A549 (cell line): ENCODE measurements around the gene RET. TPM values are rescaled to one million over a fixed set of nuclear protein-coding genes. Genes with fewer than 3 reads are reported as not detected.

Experiments
- ATAC-seq, 2 experiments: fragments of 200-7000 bp in 1 of 2; fragments of >200 bp in 1 of 2; cut with Nextera tagmentation in 1 of 2; cut with Tn5 transposase in 1 of 2; 3 replicates each; pipeline versions ENCODE4 v1.8.0 to v1.9.1; 2018 to 2020; ENCODE audit warnings: mild to moderate bottlenecking in 1 of 2, moderate library complexity in 1 of 2
- CTCF ChIA-PET: fragments of 300-600 bp; sonication (Branson Sonifier 250); formaldehyde crosslinking; extraction: SDS; loops from one replicate; lab custom pipeline; 2021; ENCODE audit warnings: antibody characterized with exemption, inconsistent platforms; lab: Yijun Ruan, JAX
- POLR2A ChIA-PET: fragments of 350-600 bp; formaldehyde crosslinking; extraction: SDS; loops from one replicate; lab custom pipeline; 2021; ENCODE audit warnings: antibody characterized with exemption, inconsistent platforms; lab: Yijun Ruan, JAX
- DNase-seq, 2 experiments: peaks; one replicate each; pipeline versions ENCODE4 v3.0.0 to v3.0.0-alpha.2; 2011 to 2016; ENCODE audit warnings: low read depth in 1 of 2, low spot score in 1 of 2
- FAIRE-seq: peaks from 2 replicates; lab custom pipeline; 2011; peaks lifted over from hg19 to GRCh38; lab: Jason Lieb, UNC
- H3K27ac ChIP-seq, 2 experiments: fragments of >200 bp; sonication (Bioruptor Twin); formaldehyde crosslinking; 3 replicates each; pipeline ENCODE4 v1.5.1; 2016 to 2017
- H3K4me1 ChIP-seq: fragments of >200 bp; sonication (Bioruptor Twin); formaldehyde crosslinking; 3 replicates; pipeline ENCODE4 v1.6.1; 2016
- H3K4me2 ChIP-seq: fragments of >200 bp; sonication (Bioruptor Twin); formaldehyde crosslinking; 3 replicates; pipeline ENCODE4 v1.6.1; 2016
- H3K4me3 ChIP-seq: fragments of >200 bp; sonication (Bioruptor Twin); formaldehyde crosslinking; 3 replicates; pipeline ENCODE4 v1.5.1; 2016
- H3K9me3 ChIP-seq: fragments of >200 bp; sonication (Bioruptor Twin); formaldehyde crosslinking; 3 replicates; pipeline ENCODE4 v1.6.1; 2016
- CEBPB ChIP-seq, 2 experiments: fragments of >200 bp in 1 of 2; sonication (Bioruptor Twin) in 1 of 2; formaldehyde crosslinking in 1 of 2; IDR thresholded peaks; 2 replicates each; pipeline ENCODE4 v1.6.1; 2012 to 2016
- CHD4 ChIP-seq: fragments of 200-600 bp; sonication (generic); IDR thresholded peaks from 2 replicates; pipeline ENCODE4 v1.6.1; 2016; ENCODE audit warnings: antibody characterized with exemption, mild to moderate bottlenecking, borderline replicate concordance
- EHF ChIP-seq: fragments of 250-450 bp; sonication (Bioruptor Pico); IDR thresholded peaks from 2 replicates; pipeline ENCODE4 v1.5.0; 2020; ENCODE audit warnings: mild to moderate bottlenecking
- EHMT2 ChIP-seq: fragments of 200-600 bp; sonication (generic); IDR thresholded peaks from 2 replicates; pipeline ENCODE4 v1.6.1; 2016; ENCODE audit warnings: antibody characterized with exemption, low read depth, mild to moderate bottlenecking, moderate library complexity
- EP300 ChIP-seq, 2 experiments: fragments of >200 bp; sonication (Bioruptor Twin); formaldehyde crosslinking; IDR thresholded peaks; 2 replicates in 1 of 2; 3 replicates in 1 of 2; pipeline ENCODE4 v1.6.1; 2016 to 2017
- ESRRA ChIP-seq: fragments of 150-350 bp; IDR thresholded peaks from 2 replicates; pipeline ENCODE4 v1.6.1; 2014; ENCODE audit warnings: mild to moderate bottlenecking, low read length, borderline replicate concordance
- GATA3 ChIP-seq: IDR thresholded peaks from 2 replicates; pipeline ENCODE4 v1.6.1; 2012; ENCODE audit warnings: borderline replicate concordance
- HDAC2 ChIP-seq: fragments of 200-600 bp; sonication (generic); IDR thresholded peaks from 2 replicates; pipeline ENCODE4 v1.6.1; 2016
- HEYL ChIP-seq: fragments of 250-450 bp; sonication (Bioruptor Pico); IDR thresholded peaks from 2 replicates; pipeline ENCODE4 v1.8.0; 2021; ENCODE audit warnings: mild to moderate bottlenecking, moderate library complexity
- KDM1A ChIP-seq: fragments of 200-600 bp; sonication (generic); IDR thresholded peaks from 2 replicates; pipeline ENCODE4 v1.6.1; 2016; ENCODE audit warnings: low read depth, mild to moderate bottlenecking
- NPAS2 ChIP-seq: fragments of 250-450 bp; sonication (Bioruptor Pico); IDR thresholded peaks from 2 replicates; pipeline ENCODE4 v1.8.0; 2022; ENCODE audit warnings: mild to moderate bottlenecking, moderate library complexity, borderline replicate concordance
- RAD21 ChIP-seq, 2 experiments: fragments of >200 bp in 1 of 2; sonication (Bioruptor Twin) in 1 of 2; formaldehyde crosslinking in 1 of 2; IDR thresholded peaks in 1 of 2; conservative IDR thresholded peaks in 1 of 2; 2 replicates in 1 of 2; 3 replicates in 1 of 2; pipeline ENCODE4 v1.6.1; 2012 to 2018; ENCODE audit warnings: inconsistent platforms in 1 of 2
- RFX5 ChIP-seq: fragments of 450-650 bp; IDR thresholded peaks from 2 replicates; pipeline ENCODE4 v1.7.1; 2014; ENCODE audit warnings: antibody characterized with exemption, mild to moderate bottlenecking, moderate library complexity
- SMC3 ChIP-seq: fragments of >200 bp; sonication (Bioruptor Twin); formaldehyde crosslinking; IDR thresholded peaks from 3 replicates; pipeline ENCODE4 v1.6.1; 2018; ENCODE audit warnings: inconsistent platforms
- TFCP2L1 ChIP-seq: fragments of 250-450 bp; sonication (Bioruptor Pico); IDR thresholded peaks from 2 replicates; pipeline ENCODE4 v1.5.0; 2021; ENCODE audit warnings: mild to moderate bottlenecking
- ZNF302 ChIP-seq: fragments of 250-450 bp; sonication (Bioruptor Pico); IDR thresholded peaks from 2 replicates; pipeline ENCODE4 v1.9.0; 2021; ENCODE audit warnings: inconsistent platforms, mild to moderate bottlenecking, moderate library complexity
- WGBS: methylation state at CpG from one replicate; pipeline ENCODE4 v1.1.6; 2017; ENCODE audit errors: missing lambda C conversion rate; 5-methylcytosine and 5-hydroxymethylcytosine counted together
- polyA minus RNA-seq: library from RNA; depleted of rRNA, polyadenylated mRNA; stranded (reverse); fragments of >200 nt; gene quantifications from 2 replicates; pipeline ENCODE4 v1.2.3, GENCODE V29; 2011; rRNA and poly(A)+ RNA removed
- polyA plus RNA-seq, 4 experiments: library from polyadenylated mRNA; depleted of rRNA in 3 of 4; stranded (reverse); fragments of >200 nt; fragmentation: RNase III in 1 of 4; extraction: RNeasy Plus Mini Kit Qiagen cat#74134 plus additional on column Dnase treatment in 1 of 4; gene quantifications; 2 replicates in 3 of 4; 3 replicates in 1 of 4; pipeline ENCODE4 v1.2.3, GENCODE V29; 2011 to 2017
- TF ChIP-seq, protein P1 (sequence below): IDR thresholded peaks from 2 replicates; pipeline ENCODE4 v1.6.1; 2012
- TF ChIP-seq, protein P2 (sequence below): fragments of 450-650 bp; IDR thresholded peaks from 2 replicates; pipeline ENCODE4 v1.6.1; 2014; ENCODE audit warnings: antibody characterized with exemption
- TF ChIP-seq, protein P3 (sequence below): IDR thresholded peaks from 2 replicates; pipeline ENCODE4 v1.6.1; 2012
- TF ChIP-seq, protein P4 (sequence below): IDR thresholded peaks from 2 replicates; pipeline ENCODE4 v1.6.1; 2012; ENCODE audit warnings: low read depth, borderline replicate concordance
- TF ChIP-seq, protein P5 (sequence below): fragments of 200-600 bp; sonication (generic); IDR thresholded peaks from 2 replicates; pipeline ENCODE4 v1.6.1; 2016; ENCODE audit warnings: antibody characterized with exemption, mild to moderate bottlenecking, moderate library complexity

Gene RET
- polyA plus RNA-seq (2011; rRNA removed) (0.08 and 0.20 TPM in 2 replicates), polyA plus RNA-seq (2017; fragmentation: RNase III; extraction: RNeasy Plus Mini Kit Qiagen cat#74134 plus additional on column Dnase treatment) (0.22 to 0.44 TPM (median 0.41 TPM) in 3 replicates), polyA minus RNA-seq (0.04 and 0.19 TPM in 2 replicates)
- 0.14 and 0.16 TPM in 2 replicates for polyA plus RNA-seq (2012; cell fraction: cytosol; rRNA removed)
- polyA plus RNA-seq (2012; cell fraction: nucleus; rRNA removed) = 0.49 and 0.56 TPM in 2 replicates

DNA sequence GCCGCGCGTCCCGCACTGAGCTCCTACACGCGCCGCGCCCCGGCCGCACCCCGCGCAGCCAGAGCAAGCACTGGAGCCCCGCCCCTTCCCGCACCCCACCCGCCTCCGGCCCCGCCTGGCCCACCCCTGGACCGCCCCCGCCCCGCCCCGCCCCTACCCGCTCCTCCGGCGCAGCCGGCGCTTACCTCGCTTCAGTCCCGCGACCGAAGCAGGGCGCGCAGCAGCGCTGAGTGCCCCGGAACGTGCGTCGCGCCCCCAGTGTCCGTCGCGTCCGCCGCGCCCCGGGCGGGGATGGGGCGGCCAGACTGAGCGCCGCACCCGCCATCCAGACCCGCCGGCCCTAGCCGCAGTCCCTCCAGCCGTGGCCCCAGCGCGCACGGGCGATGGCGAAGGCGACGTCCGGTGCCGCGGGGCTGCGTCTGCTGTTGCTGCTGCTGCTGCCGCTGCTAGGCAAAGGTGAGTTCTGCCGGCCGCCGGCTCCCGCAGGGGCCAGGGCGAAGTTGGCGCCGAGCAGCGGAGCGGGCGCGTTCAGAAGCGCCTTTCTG, at the start of gene RET:
Gene RET, plus strand, starts transcription at position 194 of the 545 bp plus-strand sequence. Its CDS starts 190 bp downstream, at position 384.
- ATAC-seq (peak; percentile 42 to 62), FAIRE-seq (no peak), DNase-seq (peak; percentile 28 to 65)
- Histone ChIP-seq H3K4me3 (peak within 1 kb of the TSS; percentile 48), H3K27ac (peak within 1 kb of the TSS in 1 of 2 experiments; percentile 57; a peak in 3 of 6 replicates), H3K4me1 (0 out of 3 replicates have a peak, but pooled peaks cover 3% of the 10 kb centered on the region), H3K4me2 (peak within 1 kb of the TSS; percentile 99), H3K9me3 (no peaks in the 10 kb centered on the region)
- WGBS = 0% methylated on average over 6 of the region's 78 CpGs
- CTCF ChIA-PET = interaction anchor here (1.8 kb wide), 1 partner anchor 11 kb away, joined by 5 read pairs; no protein-coding TSS in a partner anchor
- TF ChIP-seq, protein P1, sequence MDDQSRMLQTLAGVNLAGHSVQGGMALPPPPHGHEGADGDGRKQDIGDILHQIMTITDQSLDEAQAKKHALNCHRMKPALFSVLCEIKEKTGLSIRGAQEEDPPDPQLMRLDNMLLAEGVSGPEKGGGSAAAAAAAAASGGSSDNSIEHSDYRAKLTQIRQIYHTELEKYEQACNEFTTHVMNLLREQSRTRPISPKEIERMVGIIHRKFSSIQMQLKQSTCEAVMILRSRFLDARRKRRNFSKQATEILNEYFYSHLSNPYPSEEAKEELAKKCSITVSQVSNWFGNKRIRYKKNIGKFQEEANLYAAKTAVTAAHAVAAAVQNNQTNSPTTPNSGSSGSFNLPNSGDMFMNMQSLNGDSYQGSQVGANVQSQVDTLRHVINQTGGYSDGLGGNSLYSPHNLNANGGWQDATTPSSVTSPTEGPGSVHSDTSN = no peak
- TF ChIP-seq HEYL (CRISPR knock-in tag) (no peak), EP300 (IDR thresholded peaks at IDR 0.05) (no peak), SMC3 (no peak), ZNF302 (CRISPR knock-in tag) (no peak), RAD21 (conservative IDR thresholded peaks at IDR 0.05 in 1 of 2, IDR thresholded peaks at IDR 0.05 in 1 of 2) (no peak), KDM1A (no peak), EHMT2 (no peak), CHD4 (no peak), HDAC2 (no peak), GATA3 (no peak), ESRRA (no peak), TFCP2L1 (CRISPR knock-in tag) (no peak), CEBPB (IDR thresholded peaks at IDR 0.05) (no peak), RFX5 (no peak), NPAS2 (CRISPR knock-in tag) (no peak)
- TF ChIP-seq, protein P2, sequence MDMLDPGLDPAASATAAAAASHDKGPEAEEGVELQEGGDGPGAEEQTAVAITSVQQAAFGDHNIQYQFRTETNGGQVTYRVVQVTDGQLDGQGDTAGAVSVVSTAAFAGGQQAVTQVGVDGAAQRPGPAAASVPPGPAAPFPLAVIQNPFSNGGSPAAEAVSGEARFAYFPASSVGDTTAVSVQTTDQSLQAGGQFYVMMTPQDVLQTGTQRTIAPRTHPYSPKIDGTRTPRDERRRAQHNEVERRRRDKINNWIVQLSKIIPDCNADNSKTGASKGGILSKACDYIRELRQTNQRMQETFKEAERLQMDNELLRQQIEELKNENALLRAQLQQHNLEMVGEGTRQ = no peak
- TF ChIP-seq, protein P3, sequence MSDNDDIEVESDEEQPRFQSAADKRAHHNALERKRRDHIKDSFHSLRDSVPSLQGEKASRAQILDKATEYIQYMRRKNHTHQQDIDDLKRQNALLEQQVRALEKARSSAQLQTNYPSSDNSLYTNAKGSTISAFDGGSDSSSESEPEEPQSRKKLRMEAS = no peak
- TF ChIP-seq, protein P4, sequence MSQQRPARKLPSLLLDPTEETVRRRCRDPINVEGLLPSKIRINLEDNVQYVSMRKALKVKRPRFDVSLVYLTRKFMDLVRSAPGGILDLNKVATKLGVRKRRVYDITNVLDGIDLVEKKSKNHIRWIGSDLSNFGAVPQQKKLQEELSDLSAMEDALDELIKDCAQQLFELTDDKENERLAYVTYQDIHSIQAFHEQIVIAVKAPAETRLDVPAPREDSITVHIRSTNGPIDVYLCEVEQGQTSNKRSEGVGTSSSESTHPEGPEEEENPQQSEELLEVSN = no peak
- POLR2A ChIA-PET = no interaction called here

DNA sequence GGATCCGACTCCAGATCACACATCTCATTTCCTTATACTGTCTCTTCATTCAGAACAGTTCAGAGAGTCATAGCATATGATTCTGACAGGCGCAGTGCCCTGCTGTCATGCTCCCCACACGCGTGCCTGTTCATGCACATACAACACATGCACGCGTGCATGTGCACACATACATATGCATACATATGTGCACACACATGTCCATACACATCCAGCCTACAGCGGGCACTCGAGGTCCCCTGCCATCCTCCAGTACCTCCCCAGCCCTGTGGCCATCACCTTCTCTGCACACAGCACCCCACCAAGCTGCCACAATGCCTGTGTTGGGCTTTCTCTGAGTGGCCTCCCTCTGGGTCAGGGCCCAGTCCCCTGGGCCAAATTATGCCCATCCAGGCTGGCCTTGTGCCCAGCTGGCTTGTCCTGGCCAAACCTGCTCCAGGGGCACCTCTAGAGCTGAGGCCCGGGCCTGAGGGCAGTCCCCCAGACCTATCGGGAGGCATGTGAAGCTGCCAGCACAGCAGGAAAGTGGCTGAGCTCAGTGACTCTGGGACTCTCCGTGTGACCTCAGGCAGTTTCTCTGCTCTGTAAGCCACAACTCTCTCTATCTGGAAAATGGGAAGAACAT, 49.4 kb upstream of the RET start:
- 64% methylated on average over 10 of the region's 11 CpGs for WGBS
- ChIA-PET CTCF (interaction anchor here (1.2 kb wide), 1 partner anchor 10 kb away, joined by 3 read pairs; no protein-coding TSS in a partner anchor), POLR2A (no interaction called here)
- H3K4me2 ChIP-seq = no peak overlapping the region
- FAIRE-seq (no peak), DNase-seq (no peak), ATAC-seq (no peak; a peak in 2 of 6 replicates)
- H3K27ac ChIP-seq = no peak overlapping the region
- H3K9me3 ChIP-seq = peaks cover 5% of the 10 kb centered on the region
- TF ChIP-seq, protein P3 = no peak
- TF ChIP-seq, protein P5, sequence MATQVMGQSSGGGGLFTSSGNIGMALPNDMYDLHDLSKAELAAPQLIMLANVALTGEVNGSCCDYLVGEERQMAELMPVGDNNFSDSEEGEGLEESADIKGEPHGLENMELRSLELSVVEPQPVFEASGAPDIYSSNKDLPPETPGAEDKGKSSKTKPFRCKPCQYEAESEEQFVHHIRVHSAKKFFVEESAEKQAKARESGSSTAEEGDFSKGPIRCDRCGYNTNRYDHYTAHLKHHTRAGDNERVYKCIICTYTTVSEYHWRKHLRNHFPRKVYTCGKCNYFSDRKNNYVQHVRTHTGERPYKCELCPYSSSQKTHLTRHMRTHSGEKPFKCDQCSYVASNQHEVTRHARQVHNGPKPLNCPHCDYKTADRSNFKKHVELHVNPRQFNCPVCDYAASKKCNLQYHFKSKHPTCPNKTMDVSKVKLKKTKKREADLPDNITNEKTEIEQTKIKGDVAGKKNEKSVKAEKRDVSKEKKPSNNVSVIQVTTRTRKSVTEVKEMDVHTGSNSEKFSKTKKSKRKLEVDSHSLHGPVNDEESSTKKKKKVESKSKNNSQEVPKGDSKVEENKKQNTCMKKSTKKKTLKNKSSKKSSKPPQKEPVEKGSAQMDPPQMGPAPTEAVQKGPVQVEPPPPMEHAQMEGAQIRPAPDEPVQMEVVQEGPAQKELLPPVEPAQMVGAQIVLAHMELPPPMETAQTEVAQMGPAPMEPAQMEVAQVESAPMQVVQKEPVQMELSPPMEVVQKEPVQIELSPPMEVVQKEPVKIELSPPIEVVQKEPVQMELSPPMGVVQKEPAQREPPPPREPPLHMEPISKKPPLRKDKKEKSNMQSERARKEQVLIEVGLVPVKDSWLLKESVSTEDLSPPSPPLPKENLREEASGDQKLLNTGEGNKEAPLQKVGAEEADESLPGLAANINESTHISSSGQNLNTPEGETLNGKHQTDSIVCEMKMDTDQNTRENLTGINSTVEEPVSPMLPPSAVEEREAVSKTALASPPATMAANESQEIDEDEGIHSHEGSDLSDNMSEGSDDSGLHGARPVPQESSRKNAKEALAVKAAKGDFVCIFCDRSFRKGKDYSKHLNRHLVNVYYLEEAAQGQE = no peak
- no peak for TF ChIP-seq ZNF302 (CRISPR knock-in tag)
- no peak for TF ChIP-seq EHF
- no peak overlapping the region for H3K4me3 ChIP-seq
- no peaks in the 10 kb centered on the region for H3K4me1 ChIP-seq
